Trophoblast cell (in vitro differentiated cells and primary cell): ENCODE measurements around the gene CCL26.

ENCODE experiments used
- DNase-seq, 2 donors: peaks; one replicate each; pipeline ENCODE4 v3.0.0-alpha.2; 2016
- H2AFZ ChIP-seq: 2 replicates; pipeline ENCODE4 v1.6.1; 2013; ENCODE audit warnings: low read length, moderate library complexity, mild to moderate bottlenecking; ENCODE audit not compliant: insufficient read depth, poor library complexity
- H2AK5ac ChIP-seq: 2 replicates; pipeline ENCODE4 v1.6.1; 2013; ENCODE audit warnings: mild to moderate bottlenecking, low read length
- H2BK120ac ChIP-seq: 2 replicates; pipeline ENCODE4 v1.6.1; 2013; ENCODE audit warnings: low read length, mild to moderate bottlenecking, moderate library complexity; ENCODE audit not compliant: insufficient read depth, poor library complexity
- H2BK12ac ChIP-seq: 2 replicates; pipeline ENCODE4 v1.6.1; 2013; ENCODE audit warnings: mild to moderate bottlenecking, low read length, moderate library complexity
- H2BK5ac ChIP-seq: 2 replicates; pipeline ENCODE4 v1.6.1; 2013; ENCODE audit warnings: low read length, low read depth, moderate library complexity, mild to moderate bottlenecking; ENCODE audit not compliant: poor library complexity
- H3K14ac ChIP-seq: 2 replicates; pipeline ENCODE4 v1.6.1; 2013; ENCODE audit warnings: mild to moderate bottlenecking, low read length
- H3K18ac ChIP-seq: 2 replicates; pipeline ENCODE4 v1.6.1; 2013; ENCODE audit warnings: mild to moderate bottlenecking, low read length
- H3K23ac ChIP-seq: 2 replicates; pipeline ENCODE4 v1.6.1; 2013; ENCODE audit warnings: low read length
- H3K27ac ChIP-seq: 2 replicates; pipeline ENCODE4 v1.5.1; 2013; ENCODE audit warnings: low read depth, mild to moderate bottlenecking, inconsistent platforms, low read length, moderate library complexity
- H3K27me3 ChIP-seq: 2 replicates; pipeline ENCODE4 v1.6.1; 2013; ENCODE audit warnings: inconsistent platforms, mild to moderate bottlenecking, low read length, moderate library complexity; ENCODE audit not compliant: insufficient read depth
- H3K36me3 ChIP-seq, 2 experiments: 1 replicate in 1 of 2; 2 replicates in 1 of 2; pipeline ENCODE4 v1.6.1; 2013; ENCODE audit warnings: low read length in 2 of 2, mild to moderate bottlenecking in 2 of 2, moderate library complexity in 1 of 2; ENCODE audit not compliant: insufficient read depth in 2 of 2, control insufficient read depth in 1 of 2
- H3K4ac ChIP-seq: 2 replicates; pipeline ENCODE4 v1.6.1; 2013; ENCODE audit warnings: low read depth, mild to moderate bottlenecking, low read length, moderate library complexity
- H3K4me1 ChIP-seq, 2 experiments: 1 replicate in 1 of 2; 2 replicates in 1 of 2; pipeline ENCODE4 v1.6.1; 2013; ENCODE audit warnings: low read length in 2 of 2, mild to moderate bottlenecking in 2 of 2, moderate library complexity in 1 of 2; ENCODE audit not compliant: insufficient read depth in 2 of 2, control insufficient read depth in 1 of 2
- H3K4me2 ChIP-seq: 2 replicates; pipeline ENCODE4 v1.6.1; 2013; ENCODE audit warnings: inconsistent platforms, mild to moderate bottlenecking, low read length, moderate library complexity
- H3K4me3 ChIP-seq: 2 replicates; pipeline ENCODE4 v1.5.1; 2013; ENCODE audit warnings: mild to moderate bottlenecking, low read depth, low read length, inconsistent platforms
- H3K79me1 ChIP-seq: one replicate; pipeline ENCODE4 v1.6.1; 2013; ENCODE audit warnings: low read length
- H3K79me2 ChIP-seq: 2 replicates; pipeline ENCODE4 v1.6.1; 2013; ENCODE audit warnings: low read length, mild to moderate bottlenecking; ENCODE audit not compliant: control insufficient read depth, insufficient read depth, poor library complexity
- H3K9ac ChIP-seq: 2 replicates; pipeline ENCODE4 v1.6.1; 2013; ENCODE audit warnings: mild to moderate bottlenecking, low read length
- H3K9me3 ChIP-seq: 2 replicates; pipeline ENCODE4 v1.6.1; 2013; ENCODE audit warnings: low read depth, mild to moderate bottlenecking, control low read depth, inconsistent platforms, low read length; ENCODE audit not compliant: insufficient read depth
- H4K12ac ChIP-seq: 2 replicates; pipeline ENCODE4 v1.6.1; 2013; ENCODE audit warnings: low read depth, mild to moderate bottlenecking, low read length, moderate library complexity
- H4K8ac ChIP-seq: 2 replicates; pipeline ENCODE4 v1.6.1; 2013; ENCODE audit warnings: low read depth, mild to moderate bottlenecking, low read length, moderate library complexity
- H4K91ac ChIP-seq: one replicate; pipeline ENCODE4 v1.6.1; 2013; ENCODE audit warnings: low read depth, mild to moderate bottlenecking, low read length, moderate library complexity
- WGBS: extraction: QIAGEN DNeasy Blood & Tissue Kit; methylation state at CpG from one replicate; pipeline ENCODE4 v1.1.7; 2013; ENCODE audit warnings: missing lambda C conversion rate; ENCODE audit not compliant: insufficient read length, insufficient coverage; ENCODE audit errors: extremely low coverage; 5-methylcytosine and 5-hydroxymethylcytosine counted together

The CCL26 gene

DNA sequence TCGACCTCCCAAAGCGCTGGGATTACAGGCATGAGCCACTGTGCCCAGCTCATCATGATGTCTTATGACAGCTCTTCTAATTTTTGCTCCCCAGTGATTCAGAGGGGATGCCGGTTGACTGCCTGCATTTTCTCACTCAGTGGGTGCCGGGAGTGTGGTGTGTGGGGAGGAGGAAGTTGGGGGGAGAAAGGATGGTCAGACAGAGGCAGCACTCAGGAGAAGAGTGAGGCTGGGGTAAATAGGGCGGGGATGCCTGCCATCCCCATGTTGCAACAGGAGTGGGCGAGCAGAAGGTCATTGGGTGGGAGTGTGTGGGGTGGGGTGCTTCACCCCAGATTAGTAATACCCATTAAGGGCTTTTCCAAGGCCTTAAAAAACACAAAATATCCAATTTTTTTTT lies 45.1 kb upstream of the CCL26 start:
- no peak overlapping the region for H2BK120ac ChIP-seq
- H3K23ac ChIP-seq = no peak overlapping the region
- H3K14ac ChIP-seq = no peak overlapping the region
- no peak overlapping the region for H3K18ac ChIP-seq
- no peaks in the 10 kb centered on the region for H3K4me1 ChIP-seq
- no peak overlapping the region for H3K9ac ChIP-seq
- H3K27ac ChIP-seq = no peak overlapping the region
- H3K27me3 ChIP-seq = no peaks in the 10 kb centered on the region
- no CpG with 5 or more reads among the region's 6 CpGs for WGBS
- H3K4me3 ChIP-seq = no peak overlapping the region
- H3K36me3 ChIP-seq = no peaks in the 10 kb centered on the region
- H2AFZ ChIP-seq = no peak overlapping the region
- H3K9me3 ChIP-seq = peaks cover 5% of the 10 kb centered on the region
- H2BK12ac ChIP-seq = no peak overlapping the region
- H4K12ac ChIP-seq = no peak overlapping the region
- H2AK5ac ChIP-seq = no peak overlapping the region
- no peaks in the 10 kb centered on the region for H3K79me1 ChIP-seq
- H4K91ac ChIP-seq = no peak overlapping the region
- H3K4me2 ChIP-seq = no peak overlapping the region
- H3K79me2 ChIP-seq = no peaks in the 10 kb centered on the region
- DNase-seq = no peak
- H4K8ac ChIP-seq = no peak overlapping the region
- H3K4ac ChIP-seq = no peak overlapping the region
- no peak overlapping the region for H2BK5ac ChIP-seq

DNA sequence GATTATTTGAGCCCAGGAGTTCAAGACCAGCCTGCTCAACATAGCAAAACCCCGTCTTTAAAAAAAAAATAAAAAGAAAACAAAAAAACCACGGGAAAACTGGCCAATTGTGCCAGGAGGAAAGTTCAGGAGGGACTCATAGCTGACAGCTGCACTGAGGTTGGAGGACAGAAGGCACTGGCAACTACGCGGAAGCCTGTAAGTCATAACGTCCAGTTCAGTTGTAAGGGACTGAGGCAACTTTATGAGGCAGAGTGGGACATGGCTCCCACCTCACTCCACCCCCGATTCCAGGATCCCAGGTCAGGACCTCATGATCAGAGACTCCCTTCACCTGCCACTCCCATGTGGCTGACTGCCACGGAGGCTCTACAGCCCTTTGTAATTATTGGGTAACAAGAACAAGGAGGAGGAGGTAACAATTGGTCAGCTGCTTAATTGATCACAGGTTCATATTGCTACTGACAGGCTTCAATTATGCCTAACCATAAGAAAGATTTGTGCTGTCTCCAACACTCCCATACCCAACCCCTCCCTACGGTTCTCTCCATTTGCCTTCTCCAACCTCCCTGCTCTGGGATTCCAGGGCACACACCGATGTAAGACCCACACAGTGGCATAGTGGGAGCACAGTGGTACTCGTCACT lies 43.5 kb upstream of the CCL26 start:
- Histone ChIP-seq H3K23ac (no peak overlapping the region), H3K27me3 (no peaks in the 10 kb centered on the region), H2BK5ac (no peak overlapping the region), H3K79me2 (no peaks in the 10 kb centered on the region), H2AK5ac (no peak overlapping the region), H4K91ac (no peak overlapping the region), H3K18ac (no peak overlapping the region), H4K8ac (no peak overlapping the region), H4K12ac (no peak overlapping the region), H3K4ac (no peak overlapping the region), H3K4me1 (no peaks in the 10 kb centered on the region), H2BK120ac (no peak overlapping the region), H3K9me3 (peaks cover 3% of the 10 kb centered on the region), H3K79me1 (no peaks in the 10 kb centered on the region), H2AFZ (no peak overlapping the region), H3K14ac (no peak overlapping the region), H2BK12ac (no peak overlapping the region), H3K36me3 (no peaks in the 10 kb centered on the region), H3K4me2 (no peak overlapping the region), H3K27ac (no peak overlapping the region), H3K4me3 (no peak overlapping the region), H3K9ac (no peak overlapping the region)
- DNase-seq = no peak
- WGBS = no CpG with 5 or more reads among the region's 10 CpGs

DNA sequence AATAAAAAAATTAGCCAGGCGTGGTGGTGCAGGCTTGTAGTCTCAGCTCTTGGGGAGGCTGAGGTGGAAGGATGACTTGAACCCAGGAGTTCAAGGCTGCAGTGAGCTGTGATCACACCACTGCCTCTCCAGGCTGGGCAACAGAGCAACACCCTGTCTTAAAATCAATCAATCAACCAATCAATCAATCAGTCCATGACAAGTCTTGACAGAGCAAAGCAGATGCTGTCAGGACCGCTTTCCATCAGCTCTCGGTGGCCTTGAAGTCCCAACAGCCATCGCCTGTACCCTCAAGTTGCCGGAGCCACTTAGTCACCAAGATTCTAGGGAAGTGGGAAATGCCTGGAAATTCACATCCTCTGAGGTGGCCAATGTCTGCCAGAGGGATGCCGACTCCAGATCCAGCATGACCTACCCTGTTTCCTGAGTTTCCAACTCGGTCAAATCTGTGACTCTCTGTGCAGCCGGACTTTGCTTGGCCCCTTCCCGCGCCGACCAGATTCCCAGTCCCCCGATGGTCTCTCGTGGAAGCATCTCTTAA lies 42.5 kb upstream of the CCL26 start:
- Histone ChIP-seq H3K27ac (no peak overlapping the region), H3K36me3 (no peaks in the 10 kb centered on the region), H2BK12ac (no peak overlapping the region), H2BK5ac (no peak overlapping the region), H3K4me2 (no peak overlapping the region), H3K4me1 (no peaks in the 10 kb centered on the region), H2AFZ (no peak overlapping the region), H3K27me3 (no peaks in the 10 kb centered on the region), H2AK5ac (no peak overlapping the region), H3K79me1 (no peaks in the 10 kb centered on the region), H4K12ac (no peak overlapping the region), H2BK120ac (no peak overlapping the region), H3K18ac (no peak overlapping the region), H4K91ac (no peak overlapping the region), H3K14ac (no peak overlapping the region), H3K9ac (no peak overlapping the region), H3K4ac (no peak overlapping the region), H3K4me3 (no peak overlapping the region), H3K23ac (no peak overlapping the region), H3K79me2 (no peaks in the 10 kb centered on the region), H3K9me3 (no peaks in the 10 kb centered on the region), H4K8ac (no peak overlapping the region)
- WGBS = no CpG with 5 or more reads among the region's 13 CpGs
- DNase-seq = no peak

- Histone ChIP-seq H3K36me3 (no peaks in the 10 kb centered on the region), H2BK120ac (no peak within 1 kb of the TSS), H3K23ac (no peak within 1 kb of the TSS), H3K14ac (no peak within 1 kb of the TSS), H3K9me3 (no peaks in the 10 kb centered on the region), H4K8ac (no peak within 1 kb of the TSS), H3K27me3 (no peaks in the 10 kb centered on the region), H3K27ac (no peak within 1 kb of the TSS), H3K18ac (no peak within 1 kb of the TSS), H2AFZ (no peak within 1 kb of the TSS), H3K4me1 (no peaks in the 10 kb centered on the region), H4K91ac (no peak within 1 kb of the TSS), H3K4me2 (no peak within 1 kb of the TSS), H3K4me3 (no peak within 1 kb of the TSS), H3K9ac (no peak within 1 kb of the TSS), H4K12ac (no peak within 1 kb of the TSS), H2BK5ac (no peak within 1 kb of the TSS), H2AK5ac (no peak within 1 kb of the TSS), H2BK12ac (no peak within 1 kb of the TSS), H3K79me1 (no peaks in the 10 kb centered on the region), H3K4ac (no peak within 1 kb of the TSS), H3K79me2 (no peaks in the 10 kb centered on the region)
- WGBS = no CpG with 5 or more reads among the region's 7 CpGs
- DNase-seq = no peak
Observed at GRCh38 chr7:75813781-75814236, 41.8 kb upstream of the CCL26 start, which contains the start of gene CCL24. Gene CCL24 (minus strand): TSS chr7:75813806. CDS start chr7:75813715, 91 bp downstream.
